ENCODE results near the gene SLC25A22. TPM values are rescaled to one million over a fixed set of nuclear protein-coding genes. Genes with fewer than 3 reads are reported as not detected.

The SLC25A22 gene
- total RNA-seq, 1 donor from 2014 or later = 3.9 TPM

GRCh38 chr11:804599-804964 is 6.5 kb upstream of the SLC25A22 start:
- no peak for DNase-seq
- H3K4me3 ChIP-seq = peak overlapping the region; percentile 77
- peaks cover 34% of the 10 kb centered on the region for H3K36me3 ChIP-seq
- H3K27ac ChIP-seq (replicated peaks) = peak overlapping the region; percentile 97
- H3K27me3 ChIP-seq (ENCODE audit: low read depth) = no peaks in the 10 kb centered on the region
- H3K9me3 ChIP-seq (replicated peaks) = no peaks in the 10 kb centered on the region
- H3K4me1 ChIP-seq = peaks cover 52% of the 10 kb centered on the region
- TF ChIP-seq, protein P1, sequence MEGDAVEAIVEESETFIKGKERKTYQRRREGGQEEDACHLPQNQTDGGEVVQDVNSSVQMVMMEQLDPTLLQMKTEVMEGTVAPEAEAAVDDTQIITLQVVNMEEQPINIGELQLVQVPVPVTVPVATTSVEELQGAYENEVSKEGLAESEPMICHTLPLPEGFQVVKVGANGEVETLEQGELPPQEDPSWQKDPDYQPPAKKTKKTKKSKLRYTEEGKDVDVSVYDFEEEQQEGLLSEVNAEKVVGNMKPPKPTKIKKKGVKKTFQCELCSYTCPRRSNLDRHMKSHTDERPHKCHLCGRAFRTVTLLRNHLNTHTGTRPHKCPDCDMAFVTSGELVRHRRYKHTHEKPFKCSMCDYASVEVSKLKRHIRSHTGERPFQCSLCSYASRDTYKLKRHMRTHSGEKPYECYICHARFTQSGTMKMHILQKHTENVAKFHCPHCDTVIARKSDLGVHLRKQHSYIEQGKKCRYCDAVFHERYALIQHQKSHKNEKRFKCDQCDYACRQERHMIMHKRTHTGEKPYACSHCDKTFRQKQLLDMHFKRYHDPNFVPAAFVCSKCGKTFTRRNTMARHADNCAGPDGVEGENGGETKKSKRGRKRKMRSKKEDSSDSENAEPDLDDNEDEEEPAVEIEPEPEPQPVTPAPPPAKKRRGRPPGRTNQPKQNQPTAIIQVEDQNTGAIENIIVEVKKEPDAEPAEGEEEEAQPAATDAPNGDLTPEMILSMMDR (IDR thresholded peaks at IDR 0.05; ENCODE audit: borderline replicate concordance) = no peak
- intact Hi-C loops (cut with micrococcal nuclease) = no loop called here

DNA sequence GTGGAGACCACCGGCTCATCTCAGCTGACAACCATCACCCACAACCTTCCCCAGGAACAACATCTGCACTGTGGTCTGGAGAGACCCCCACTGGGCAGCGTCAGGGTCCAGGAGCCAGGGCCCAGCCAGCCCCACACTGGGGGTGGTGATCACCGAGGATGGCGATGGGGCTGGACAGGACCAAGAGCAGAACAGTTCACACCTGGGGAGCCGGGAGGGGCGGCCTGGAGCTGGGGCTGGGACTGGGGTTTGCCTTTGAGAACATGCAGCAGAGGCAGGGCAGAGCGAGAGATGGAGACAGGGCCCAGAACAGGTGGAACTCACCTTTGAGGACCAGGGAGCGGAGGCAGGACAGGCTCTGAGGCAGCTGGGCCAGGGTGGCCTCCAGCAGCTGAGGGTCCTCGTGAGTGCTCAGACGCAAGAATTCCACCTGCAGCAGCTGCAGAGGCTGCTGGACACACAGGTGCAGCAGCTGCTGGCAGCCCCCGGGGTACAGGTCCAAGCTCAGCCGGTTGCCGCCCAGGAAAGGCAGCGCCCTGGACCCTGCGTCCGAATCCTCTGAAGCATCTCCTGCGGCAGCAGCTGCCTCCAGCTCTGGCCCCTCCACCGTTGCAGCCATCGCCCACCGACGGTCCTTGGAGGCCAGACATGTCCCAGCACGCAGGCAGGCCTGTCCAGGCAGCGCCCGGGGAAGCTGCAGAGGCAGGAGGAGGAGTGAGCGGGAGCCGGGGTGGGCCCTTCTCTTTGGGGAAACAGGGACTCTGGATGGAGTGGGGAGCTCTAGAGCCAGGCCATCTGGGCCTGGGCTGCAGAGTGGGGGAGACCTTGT is 5.9 kb upstream of the SLC25A22 start:
- intact Hi-C loops (cut with micrococcal nuclease) = no loop called here
- TF ChIP-seq, protein P1 (IDR thresholded peaks at IDR 0.05; ENCODE audit: borderline replicate concordance) = no peak
- Histone ChIP-seq H3K4me3 (peak overlapping the region; percentile 77), H3K27ac (replicated peaks) (peak overlapping the region; percentile 97), H3K36me3 (peaks cover 36% of the 10 kb centered on the region), H3K4me1 (peaks cover 48% of the 10 kb centered on the region), H3K27me3 (ENCODE audit: low read depth) (no peaks in the 10 kb centered on the region), H3K9me3 (replicated peaks) (no peaks in the 10 kb centered on the region)
- DNase-seq = no peak

DNA sequence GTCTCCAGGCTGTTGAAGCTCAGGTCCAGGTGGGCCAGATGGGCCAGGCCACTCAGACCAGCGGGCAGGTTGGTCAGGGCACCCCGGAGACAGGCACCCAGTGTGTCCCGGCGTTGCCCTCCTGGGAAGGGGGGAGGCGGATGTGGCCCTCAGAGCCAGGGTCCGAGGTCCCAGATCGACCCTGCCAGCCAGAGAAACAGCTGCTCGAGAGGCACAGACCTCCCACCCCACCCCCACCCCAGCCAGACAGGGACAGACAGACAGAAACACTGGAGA is 5.3 kb upstream of the SLC25A22 start:
- TF ChIP-seq, protein P1 (IDR thresholded peaks at IDR 0.05; ENCODE audit: borderline replicate concordance) = no peak
- Histone ChIP-seq H3K4me1 (peaks cover 46% of the 10 kb centered on the region), H3K9me3 (replicated peaks) (no peaks in the 10 kb centered on the region), H3K36me3 (peaks cover 36% of the 10 kb centered on the region), H3K27ac (replicated peaks) (no peak overlapping the region), H3K27me3 (ENCODE audit: low read depth) (no peaks in the 10 kb centered on the region), H3K4me3 (no peak overlapping the region)
- intact Hi-C loops (cut with micrococcal nuclease) = no loop called here
- DNase-seq = no peak

- H3K36me3 ChIP-seq = peaks cover 36% of the 10 kb centered on the region
- H3K4me3 ChIP-seq = no peak overlapping the region
- peaks cover 44% of the 10 kb centered on the region for H3K4me1 ChIP-seq
- intact Hi-C loops (cut with micrococcal nuclease) = no loop called here
- no peak for DNase-seq
- TF ChIP-seq, protein P1 (IDR thresholded peaks at IDR 0.05; ENCODE audit: borderline replicate concordance) = no peak
- no peaks in the 10 kb centered on the region for H3K27me3 ChIP-seq (ENCODE audit: low read depth)
- no peaks in the 10 kb centered on the region for H3K9me3 ChIP-seq (replicated peaks)
- no peak overlapping the region for H3K27ac ChIP-seq (replicated peaks)
Observed at GRCh38 chr11:802693-803466, 4.8 kb upstream of the SLC25A22 start.

DNA sequence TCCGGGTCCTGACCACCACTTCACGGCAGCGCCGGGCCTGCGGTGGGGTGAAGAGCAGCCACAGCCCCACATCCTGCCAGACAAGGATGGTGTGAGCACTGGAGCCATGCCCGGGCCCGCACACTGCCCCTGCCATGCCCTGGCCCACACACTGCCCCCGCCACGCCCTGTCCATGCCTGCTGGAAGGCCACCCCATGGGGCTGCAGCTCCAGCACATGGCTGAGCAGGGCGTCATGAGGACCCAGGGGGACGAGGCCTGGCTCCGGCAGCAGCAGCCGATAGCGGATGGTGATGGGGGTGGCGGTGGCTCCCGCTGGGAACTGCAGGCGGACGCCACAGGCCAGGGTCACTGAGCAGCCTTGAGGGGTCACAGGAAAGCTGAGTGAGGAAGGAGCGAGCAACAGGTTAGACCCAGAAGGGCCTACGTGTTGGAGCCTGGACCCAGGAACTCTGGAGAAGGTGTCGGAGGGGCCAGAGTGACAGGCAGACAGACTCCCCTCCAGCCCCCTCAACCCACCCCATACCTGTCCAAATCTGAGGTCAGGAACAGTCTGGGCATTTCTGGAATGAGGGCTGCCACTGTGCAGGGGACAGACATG is 4.0 kb upstream of the SLC25A22 start:
- no peak for DNase-seq
- no peak overlapping the region for H3K4me3 ChIP-seq
- H3K36me3 ChIP-seq = peaks cover 36% of the 10 kb centered on the region
- intact Hi-C loops (cut with micrococcal nuclease) = no loop called here
- H3K27ac ChIP-seq (replicated peaks) = no peak overlapping the region
- peaks cover 48% of the 10 kb centered on the region for H3K4me1 ChIP-seq
- H3K9me3 ChIP-seq (replicated peaks) = no peaks in the 10 kb centered on the region
- H3K27me3 ChIP-seq (ENCODE audit: low read depth) = no peaks in the 10 kb centered on the region
- TF ChIP-seq, protein P1 (IDR thresholded peaks at IDR 0.05; ENCODE audit: borderline replicate concordance) = no peak

All from left ventricle myocardium inferior (tissue), 1 donor.